ENCODE results near the gene SLC27A4.

SLC27A4 gene

DNA sequence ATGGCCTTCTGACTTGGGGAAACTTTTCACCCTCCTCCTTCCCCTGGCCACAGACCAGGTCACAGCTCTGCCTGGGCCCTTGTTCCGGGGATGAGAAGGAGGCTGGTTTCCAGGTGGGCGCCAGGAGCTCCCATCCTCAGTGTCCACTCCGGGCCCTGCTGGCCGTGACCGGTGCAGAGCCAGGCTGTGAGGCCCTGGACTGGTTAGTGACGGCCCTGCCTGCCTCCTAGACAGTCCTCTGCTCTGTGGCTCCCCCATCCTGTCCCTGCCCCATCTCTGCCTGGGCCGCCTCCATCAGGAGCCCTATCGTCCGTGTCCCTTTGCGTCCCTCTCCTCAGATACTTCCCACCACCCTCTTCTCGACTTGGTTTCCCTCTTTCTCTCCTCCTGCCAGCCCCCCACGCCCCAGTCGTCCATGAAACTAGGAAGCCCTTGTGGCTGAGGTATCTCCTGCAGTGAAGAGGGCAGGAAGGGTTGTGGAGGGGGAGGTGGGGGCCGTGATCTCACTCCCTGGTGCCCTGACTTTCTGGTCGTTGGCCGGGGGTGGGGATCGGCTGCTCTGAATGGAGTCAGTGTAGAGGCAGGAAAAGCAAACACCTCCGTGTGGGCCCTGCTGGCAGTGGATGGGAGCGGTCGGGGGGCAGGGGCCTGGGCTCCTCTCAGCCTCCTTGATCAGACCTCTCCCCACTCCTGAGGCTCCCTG is 64.9 kb downstream of the SLC27A4 start:
- TF ChIP-seq ZNF585B (tag by site-specific recombination; IDR thresholded peaks at IDR 0.05): no peak
- TF ChIP-seq, protein P1, sequence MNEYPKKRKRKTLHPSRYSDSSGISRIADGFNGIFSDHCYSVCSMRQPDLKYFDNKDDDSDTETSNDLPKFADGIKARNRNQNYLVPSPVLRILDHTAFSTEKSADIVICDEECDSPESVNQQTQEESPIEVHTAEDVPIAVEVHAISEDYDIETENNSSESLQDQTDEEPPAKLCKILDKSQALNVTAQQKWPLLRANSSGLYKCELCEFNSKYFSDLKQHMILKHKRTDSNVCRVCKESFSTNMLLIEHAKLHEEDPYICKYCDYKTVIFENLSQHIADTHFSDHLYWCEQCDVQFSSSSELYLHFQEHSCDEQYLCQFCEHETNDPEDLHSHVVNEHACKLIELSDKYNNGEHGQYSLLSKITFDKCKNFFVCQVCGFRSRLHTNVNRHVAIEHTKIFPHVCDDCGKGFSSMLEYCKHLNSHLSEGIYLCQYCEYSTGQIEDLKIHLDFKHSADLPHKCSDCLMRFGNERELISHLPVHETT (tag by site-specific recombination; IDR thresholded peaks at IDR 0.05): no peak
- TF ChIP-seq ZNF707 (tag by site-specific recombination; IDR thresholded peaks at IDR 0.05): no peak
- TF ChIP-seq ZNF610 (tag by site-specific recombination; IDR thresholded peaks at IDR 0.05; ENCODE audit: borderline replicate concordance): no peak
- no peak for TF ChIP-seq ZNF155 (tag by site-specific recombination; IDR thresholded peaks at IDR 0.05)
- no peak for TF ChIP-seq ZNF571 (tag by site-specific recombination; IDR thresholded peaks at IDR 0.05)
- TF ChIP-seq ZNF501 (tag by site-specific recombination; IDR thresholded peaks at IDR 0.05): no peak
- TF ChIP-seq ZNF544 (tag by site-specific recombination; IDR thresholded peaks at IDR 0.05): no peak
- TF ChIP-seq ZNF10 (tag by site-specific recombination; IDR thresholded peaks at IDR 0.05): no peak
- TF ChIP-seq, protein P2, sequence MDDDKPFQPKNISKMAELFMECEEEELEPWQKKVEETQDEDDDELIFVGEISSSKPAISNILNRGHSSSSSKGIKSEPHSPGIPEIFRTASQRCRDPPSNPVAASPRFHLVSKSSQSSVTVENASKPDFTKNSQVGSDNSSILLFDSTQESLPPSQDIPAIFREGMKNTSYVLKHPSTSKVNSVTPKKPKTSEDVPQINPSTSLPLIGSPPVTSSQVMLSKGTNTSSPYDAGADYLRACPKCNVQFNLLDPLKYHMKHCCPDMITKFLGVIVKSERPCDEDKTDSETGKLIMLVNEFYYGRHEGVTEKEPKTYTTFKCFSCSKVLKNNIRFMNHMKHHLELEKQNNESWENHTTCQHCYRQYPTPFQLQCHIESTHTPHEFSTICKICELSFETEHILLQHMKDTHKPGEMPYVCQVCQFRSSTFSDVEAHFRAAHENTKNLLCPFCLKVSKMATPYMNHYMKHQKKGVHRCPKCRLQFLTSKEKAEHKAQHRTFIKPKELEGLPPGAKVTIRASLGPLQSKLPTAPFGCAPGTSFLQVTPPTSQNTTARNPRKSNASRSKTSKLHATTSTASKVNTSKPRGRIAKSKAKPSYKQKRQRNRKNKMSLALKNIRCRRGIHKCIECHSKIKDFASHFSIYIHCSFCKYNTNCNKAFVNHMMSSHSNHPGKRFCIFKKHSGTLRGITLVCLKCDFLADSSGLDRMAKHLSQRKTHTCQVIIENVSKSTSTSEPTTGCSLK (tag by site-specific recombination; IDR thresholded peaks at IDR 0.05): no peak
- TF ChIP-seq ZSCAN23 (tag by site-specific recombination; IDR thresholded peaks at IDR 0.05): no peak
- TF ChIP-seq ZSCAN30 (tag by site-specific recombination; IDR thresholded peaks at IDR 0.05): no peak
- no peak for TF ChIP-seq SCRT1 (tag by site-specific recombination; IDR thresholded peaks at IDR 0.05; ENCODE audit: borderline replicate concordance)
- TF ChIP-seq ZNF146 (tag by site-specific recombination; IDR thresholded peaks at IDR 0.05): no peak
- TF ChIP-seq ZBTB20 (tag by site-specific recombination; IDR thresholded peaks at IDR 0.05): no peak
- TF ChIP-seq ZNF624 (tag by site-specific recombination; IDR thresholded peaks at IDR 0.05): no peak
- H3K9me3 ChIP-seq (ENCODE audit: control insufficient read depth, insufficient read depth, low read depth, low read length): no peaks in the 10 kb centered on the region
- no peak overlapping the region for H3K27ac ChIP-seq (ENCODE audit: extremely low read depth, low read depth, low read length)
- no peak overlapping the region for H3K4me3 ChIP-seq (ENCODE audit: low read depth, low read length)
- ChIA-PET POLR2A (no interaction called here), CTCF (no interaction called here)
- H3K4me1 ChIP-seq (ENCODE audit: control insufficient read depth, insufficient read depth, low read length): no peaks in the 10 kb centered on the region
- H3K36me3 ChIP-seq (ENCODE audit: control insufficient read depth in 2 of 2, insufficient read depth in 1 of 2, low read length in 2 of 2): no peaks in the 10 kb centered on the region

DNA sequence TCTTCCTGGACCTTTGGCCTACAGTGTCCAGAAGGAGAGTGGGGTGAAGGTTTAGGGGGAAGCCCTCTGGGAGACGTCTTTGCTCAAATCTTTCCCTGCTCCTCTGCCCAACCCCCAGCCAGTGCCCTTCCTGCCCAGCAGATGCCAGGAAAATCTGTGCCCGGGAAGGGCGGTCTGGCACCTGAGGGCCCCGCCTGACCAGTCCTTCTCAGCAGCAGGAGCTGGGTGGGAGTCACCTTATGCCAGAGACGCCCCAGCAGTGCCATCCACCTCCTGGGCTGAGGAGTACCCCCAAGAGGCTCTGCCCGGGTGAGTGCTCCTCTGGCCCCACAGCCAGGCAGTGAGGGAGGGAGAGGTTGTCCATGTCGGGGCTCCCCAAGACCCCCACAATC is 65.4 kb downstream of the SLC27A4 start:
- no peak overlapping the region for H3K4me3 ChIP-seq (ENCODE audit: low read depth, low read length)
- H3K27ac ChIP-seq (ENCODE audit: extremely low read depth, low read depth, low read length): no peak overlapping the region
- H3K36me3 ChIP-seq (ENCODE audit: control insufficient read depth in 2 of 2, insufficient read depth in 1 of 2, low read length in 2 of 2): no peaks in the 10 kb centered on the region
- ChIA-PET POLR2A (no interaction called here), CTCF (no interaction called here)
- H3K4me1 ChIP-seq (ENCODE audit: control insufficient read depth, insufficient read depth, low read length): no peaks in the 10 kb centered on the region
- no peaks in the 10 kb centered on the region for H3K9me3 ChIP-seq (ENCODE audit: control insufficient read depth, insufficient read depth, low read depth, low read length)
- no peak for TF ChIP-seq ZNF776 (tag by site-specific recombination; IDR thresholded peaks at IDR 0.05; ENCODE audit: borderline replicate concordance)
- TF ChIP-seq SCRT1 (tag by site-specific recombination; IDR thresholded peaks at IDR 0.05; ENCODE audit: borderline replicate concordance): no peak
- no peak for TF ChIP-seq KLF16 (tag by site-specific recombination; IDR thresholded peaks at IDR 0.05)
- TF ChIP-seq ZNF391 (tag by site-specific recombination; IDR thresholded peaks at IDR 0.05; ENCODE audit: borderline replicate concordance, low read depth): no peak

DNA sequence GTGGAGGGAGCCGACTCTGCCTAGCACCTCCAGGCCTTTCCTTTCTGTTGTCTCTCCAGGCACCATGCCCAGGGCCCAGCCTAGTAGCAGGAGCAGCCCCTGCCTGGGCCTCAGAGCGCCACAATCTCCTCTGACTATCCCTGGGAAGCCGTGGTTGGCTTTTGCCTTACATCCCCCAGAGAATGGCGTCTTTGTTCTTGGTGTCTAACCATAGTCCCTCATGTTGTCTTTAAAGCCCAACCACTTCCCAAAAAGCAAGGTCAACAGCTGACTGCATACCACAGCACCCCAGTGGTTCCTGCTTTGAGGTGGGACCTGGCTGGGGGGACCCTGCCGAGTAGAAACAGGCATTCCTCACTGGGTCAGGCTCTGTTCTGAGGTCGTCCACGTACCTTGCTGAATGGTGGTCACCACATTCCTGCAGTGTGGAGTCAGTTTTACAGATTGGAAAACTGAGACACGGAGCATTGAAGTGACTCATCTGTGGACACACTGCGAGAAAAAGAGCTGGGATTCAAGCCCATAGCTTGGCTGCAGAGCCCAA is 66.6 kb downstream of the SLC27A4 start:
- ChIA-PET CTCF (interaction anchor here (2.2 kb wide), 1 partner anchor 45 kb away, joined by 17 read pairs; no protein-coding TSS in a partner anchor), POLR2A (interaction anchor here (0.6 to 0.9 kb wide), 4 partner anchors 10 to 131 kb away, joined by 3 to 5 read pairs (median 4); partner anchors contain the start of genes GOLGA2 and SWI5)
- no peaks in the 10 kb centered on the region for H3K36me3 ChIP-seq (ENCODE audit: control insufficient read depth in 2 of 2, insufficient read depth in 1 of 2, low read length in 2 of 2)
- no peak overlapping the region for H3K27ac ChIP-seq (ENCODE audit: extremely low read depth, low read depth, low read length)
- no peaks in the 10 kb centered on the region for H3K4me1 ChIP-seq (ENCODE audit: control insufficient read depth, insufficient read depth, low read length)
- no peak overlapping the region for H3K4me3 ChIP-seq (ENCODE audit: low read depth, low read length)
- TF ChIP-seq TRIM28 (IDR thresholded peaks at IDR 0.05; ENCODE audit: borderline replicate concordance, low read length): no peak
- TF ChIP-seq, protein P3, sequence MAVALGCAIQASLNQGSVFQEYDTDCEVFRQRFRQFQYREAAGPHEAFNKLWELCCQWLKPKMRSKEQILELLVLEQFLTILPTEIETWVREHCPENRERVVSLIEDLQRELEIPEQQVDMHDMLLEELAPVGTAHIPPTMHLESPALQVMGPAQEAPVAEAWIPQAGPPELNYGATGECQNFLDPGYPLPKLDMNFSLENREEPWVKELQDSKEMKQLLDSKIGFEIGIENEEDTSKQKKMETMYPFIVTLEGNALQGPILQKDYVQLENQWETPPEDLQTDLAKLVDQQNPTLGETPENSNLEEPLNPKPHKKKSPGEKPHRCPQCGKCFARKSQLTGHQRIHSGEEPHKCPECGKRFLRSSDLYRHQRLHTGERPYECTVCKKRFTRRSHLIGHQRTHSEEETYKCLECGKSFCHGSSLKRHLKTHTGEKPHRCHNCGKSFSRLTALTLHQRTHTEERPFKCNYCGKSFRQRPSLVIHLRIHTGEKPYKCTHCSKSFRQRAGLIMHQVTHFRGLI (tag by site-specific recombination; IDR thresholded peaks at IDR 0.05): peak; percentile 58; the same call in 1 of the 2 replicates
- no peaks in the 10 kb centered on the region for H3K9me3 ChIP-seq (ENCODE audit: control insufficient read depth, insufficient read depth, low read depth, low read length)

Data from HEK293 (cell line).